LNCAP (cell line): Measurements from ENCODE around the gene SNCA.

Experiments used
- CTCF ChIP-seq: fragments of 450-650 bp; IDR thresholded peaks from 2 replicates; pipeline ENCODE4 v1.5.1; 2017; ENCODE audit warnings: mild to moderate bottlenecking

SNCA gene

DNA sequence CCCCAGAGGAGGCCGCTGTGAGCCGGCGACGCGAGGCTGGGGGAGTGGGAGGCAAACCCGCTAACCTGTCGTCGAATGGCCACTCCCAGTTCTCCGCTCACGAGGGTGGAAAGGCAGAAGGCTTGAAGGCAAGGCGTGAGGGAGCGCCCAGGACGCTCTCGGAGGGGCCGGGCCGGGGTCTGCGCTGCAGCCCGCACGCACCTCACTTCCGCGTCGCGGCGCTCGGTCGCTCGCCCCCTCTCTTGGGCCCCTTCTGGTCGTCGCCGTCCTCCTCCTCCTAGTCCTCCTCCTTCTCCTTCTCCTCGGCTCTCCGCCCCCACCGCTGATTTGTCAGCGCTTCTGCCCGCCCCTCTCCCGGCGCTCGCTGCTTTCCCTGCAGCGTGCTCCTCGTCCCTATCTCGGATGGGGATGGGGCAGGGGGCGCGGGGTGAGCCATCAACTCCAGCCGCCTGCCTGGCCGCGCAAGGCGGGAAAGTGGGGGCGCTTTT, at the start of gene SNCA:
SNCA (minus strand) TSS at position 265 of the 488 bp plus-strand sequence. CDS start 1,494 bp downstream, outside the sequence.
- TF ChIP-seq CTCF: no peak

DNA sequence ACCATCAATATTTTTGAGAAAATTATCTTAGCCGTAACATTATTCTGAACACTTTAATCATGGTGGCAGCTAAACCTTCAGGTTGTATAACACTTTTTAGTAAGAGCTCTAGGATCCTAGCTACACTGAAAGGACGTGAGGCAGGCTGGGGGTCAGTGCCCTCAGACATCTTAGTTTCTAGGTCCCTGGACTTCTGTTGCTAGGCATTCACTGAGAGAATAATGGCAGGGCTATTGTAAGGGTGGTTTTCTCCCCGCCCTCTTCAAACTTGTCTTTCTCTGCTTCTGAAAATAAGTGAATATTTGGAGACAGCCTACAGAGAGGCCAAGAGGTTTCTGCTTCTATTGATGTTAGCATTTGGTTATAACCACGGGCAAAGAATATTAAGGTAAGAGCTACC, 42.3 kb upstream of the SNCA start:
- TF ChIP-seq CTCF: no peak

GRCh38 chr4:89878611-89879010, 41.6 kb upstream of the SNCA start:
- no peak for TF ChIP-seq CTCF

GRCh38 chr4:89876548-89876947, 39.6 kb upstream of the SNCA start:
- no peak for TF ChIP-seq CTCF

DNA sequence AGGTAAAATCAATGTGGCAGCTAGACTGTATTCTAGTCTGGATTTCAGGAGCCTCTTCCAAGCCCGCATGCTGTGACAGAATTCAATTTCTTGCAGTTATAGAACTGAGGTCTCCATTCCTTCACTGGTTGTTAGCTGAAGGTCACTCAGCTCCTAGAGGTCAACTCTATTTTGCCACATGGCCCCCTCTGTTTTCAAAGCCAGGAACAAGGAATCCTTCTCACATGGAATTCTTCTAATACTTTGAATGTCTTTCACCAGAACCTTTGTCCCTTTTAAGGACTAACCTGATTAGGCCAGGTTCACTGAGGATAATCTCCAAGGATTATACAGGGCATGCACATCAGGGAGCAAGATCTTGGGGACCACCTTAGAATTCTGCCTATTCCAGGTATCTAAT, 34.2 kb upstream of the SNCA start:
- no peak for TF ChIP-seq CTCF

GRCh38 chr4:89868999-89869589, 32.1 kb upstream of the SNCA start:
- peak; percentile 64 for TF ChIP-seq CTCF

DNA sequence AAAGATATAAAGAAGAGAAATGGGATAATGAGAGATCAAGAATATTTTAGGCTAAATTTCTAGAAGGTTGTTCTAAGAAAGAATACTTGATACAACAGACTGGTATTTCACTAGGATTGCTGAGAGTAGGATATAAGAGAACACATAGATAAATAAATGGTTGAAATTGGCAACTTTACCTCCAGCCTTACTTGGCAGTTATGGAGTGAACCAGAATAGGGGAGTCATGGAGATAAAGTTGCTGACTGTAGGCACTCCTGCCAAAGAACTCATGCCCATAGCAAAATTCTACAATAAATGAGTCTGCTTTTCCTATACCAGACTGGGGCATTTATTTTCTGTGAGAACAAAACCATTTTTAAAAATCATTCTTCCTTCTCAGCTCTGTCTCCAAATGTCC, 31.3 kb upstream of the SNCA start:
- TF ChIP-seq CTCF: no peak

DNA sequence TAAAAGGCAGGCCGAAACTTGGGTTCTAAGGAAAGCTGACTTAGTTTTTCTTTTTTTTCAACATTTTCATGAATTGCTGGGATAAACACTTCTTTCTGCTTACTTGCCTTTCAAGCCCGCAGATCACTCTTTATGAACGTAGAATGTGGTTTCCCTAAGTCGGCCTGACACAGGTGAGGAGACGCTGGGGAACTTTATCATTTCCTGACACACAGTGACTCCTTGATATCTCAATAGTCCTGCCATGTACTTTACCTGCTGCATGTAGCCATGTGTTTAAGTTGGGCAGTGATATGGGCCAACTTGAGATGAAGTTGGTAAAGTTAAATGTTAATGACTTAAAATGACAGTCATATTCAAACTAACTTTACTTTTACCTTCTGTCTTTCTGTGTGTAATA, 26.6 kb upstream of the SNCA start:
- no peak for TF ChIP-seq CTCF
